Transverse colon (tissue), 3 donors: ENCODE results near the gene WSB1.

Experiments used
- POLR2A ChIP-seq: fragments of 450-650 bp; IDR thresholded peaks from one replicate; pipeline ENCODE4 v1.6.1; 2016; ENCODE audit warnings: antibody characterized with exemption, mild to moderate bottlenecking, moderate library complexity
- TF ChIP-seq, protein P1 (sequence below), 5 experiments: fragments of 200-600 bp in 3 of 5; fragments of 450-650 bp in 2 of 5; sonication (generic) in 3 of 5; IDR thresholded peaks; 1 replicate in 2 of 5; 2 replicates in 3 of 5; pipeline ENCODE4 v1.5.1; 2016 to 2017; ENCODE audit warnings: antibody characterized with exemption in 5 of 5, inconsistent platforms in 3 of 5, mild to moderate bottlenecking in 2 of 5, moderate library complexity in 1 of 5

DNA sequence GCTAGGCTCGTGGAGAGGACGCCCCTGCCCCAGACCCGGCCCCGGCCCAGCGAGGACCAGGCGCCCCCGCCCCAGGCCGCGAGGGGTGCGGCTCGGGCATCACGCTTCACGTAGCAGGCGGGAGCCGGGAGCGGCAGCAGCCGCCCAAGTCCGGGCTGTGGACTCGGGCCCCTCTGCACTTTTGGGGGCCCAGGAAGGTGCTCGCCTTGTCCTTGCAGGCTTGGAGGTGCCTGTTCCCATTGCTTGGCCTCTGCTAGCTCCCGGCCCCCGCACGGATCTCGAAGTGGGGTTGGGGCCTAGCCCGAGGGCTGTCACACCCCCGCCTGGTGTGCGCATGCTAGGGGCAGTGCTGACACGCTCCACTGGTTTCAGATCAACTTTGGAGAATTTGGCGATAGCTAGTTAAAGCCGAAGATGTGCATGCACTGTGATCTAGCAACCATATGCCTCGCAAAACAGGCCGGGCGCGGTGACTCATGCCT is 55.7 kb downstream of the WSB1 start:
- TF ChIP-seq, protein P1, sequence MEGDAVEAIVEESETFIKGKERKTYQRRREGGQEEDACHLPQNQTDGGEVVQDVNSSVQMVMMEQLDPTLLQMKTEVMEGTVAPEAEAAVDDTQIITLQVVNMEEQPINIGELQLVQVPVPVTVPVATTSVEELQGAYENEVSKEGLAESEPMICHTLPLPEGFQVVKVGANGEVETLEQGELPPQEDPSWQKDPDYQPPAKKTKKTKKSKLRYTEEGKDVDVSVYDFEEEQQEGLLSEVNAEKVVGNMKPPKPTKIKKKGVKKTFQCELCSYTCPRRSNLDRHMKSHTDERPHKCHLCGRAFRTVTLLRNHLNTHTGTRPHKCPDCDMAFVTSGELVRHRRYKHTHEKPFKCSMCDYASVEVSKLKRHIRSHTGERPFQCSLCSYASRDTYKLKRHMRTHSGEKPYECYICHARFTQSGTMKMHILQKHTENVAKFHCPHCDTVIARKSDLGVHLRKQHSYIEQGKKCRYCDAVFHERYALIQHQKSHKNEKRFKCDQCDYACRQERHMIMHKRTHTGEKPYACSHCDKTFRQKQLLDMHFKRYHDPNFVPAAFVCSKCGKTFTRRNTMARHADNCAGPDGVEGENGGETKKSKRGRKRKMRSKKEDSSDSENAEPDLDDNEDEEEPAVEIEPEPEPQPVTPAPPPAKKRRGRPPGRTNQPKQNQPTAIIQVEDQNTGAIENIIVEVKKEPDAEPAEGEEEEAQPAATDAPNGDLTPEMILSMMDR (IDR thresholded peaks at IDR 0.05) = no peak
- TF ChIP-seq POLR2A = no peak
